ENCODE measurements around the gene NOP53.

DNA sequence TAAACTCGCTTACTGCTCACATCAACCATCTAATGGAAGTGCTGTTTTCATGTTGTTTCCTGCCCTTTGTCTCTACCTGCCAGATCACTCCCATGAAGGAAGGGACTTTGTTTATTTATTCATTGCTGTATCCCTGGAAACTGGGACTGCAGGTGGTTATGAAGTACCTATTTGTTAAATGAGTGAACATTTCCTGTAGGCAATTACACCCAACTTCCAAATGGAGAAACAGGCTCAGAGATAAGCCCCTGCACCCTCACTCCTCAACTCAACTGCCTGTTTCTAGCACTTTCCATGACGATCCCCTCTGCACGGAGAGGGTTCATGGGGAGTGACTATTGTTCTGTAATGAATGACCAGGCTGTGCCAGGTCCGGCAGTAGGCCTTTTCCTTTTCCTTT, 31.2 kb downstream of the NOP53 start:
- TF ChIP-seq POLR2A (IDR thresholded peaks at IDR 0.05) (no peak), POLR2AphosphoS5 (IDR thresholded peaks at IDR 0.05) (no peak)
- TF ChIP-seq, protein P1, sequence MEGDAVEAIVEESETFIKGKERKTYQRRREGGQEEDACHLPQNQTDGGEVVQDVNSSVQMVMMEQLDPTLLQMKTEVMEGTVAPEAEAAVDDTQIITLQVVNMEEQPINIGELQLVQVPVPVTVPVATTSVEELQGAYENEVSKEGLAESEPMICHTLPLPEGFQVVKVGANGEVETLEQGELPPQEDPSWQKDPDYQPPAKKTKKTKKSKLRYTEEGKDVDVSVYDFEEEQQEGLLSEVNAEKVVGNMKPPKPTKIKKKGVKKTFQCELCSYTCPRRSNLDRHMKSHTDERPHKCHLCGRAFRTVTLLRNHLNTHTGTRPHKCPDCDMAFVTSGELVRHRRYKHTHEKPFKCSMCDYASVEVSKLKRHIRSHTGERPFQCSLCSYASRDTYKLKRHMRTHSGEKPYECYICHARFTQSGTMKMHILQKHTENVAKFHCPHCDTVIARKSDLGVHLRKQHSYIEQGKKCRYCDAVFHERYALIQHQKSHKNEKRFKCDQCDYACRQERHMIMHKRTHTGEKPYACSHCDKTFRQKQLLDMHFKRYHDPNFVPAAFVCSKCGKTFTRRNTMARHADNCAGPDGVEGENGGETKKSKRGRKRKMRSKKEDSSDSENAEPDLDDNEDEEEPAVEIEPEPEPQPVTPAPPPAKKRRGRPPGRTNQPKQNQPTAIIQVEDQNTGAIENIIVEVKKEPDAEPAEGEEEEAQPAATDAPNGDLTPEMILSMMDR (IDR thresholded peaks at IDR 0.05): no peak

Measured in sigmoid colon (tissue), 4 donors.